Stimulated activated effector memory CD8-positive, alpha-beta T cell treated with anti-CD3 and anti-CD28 coated beads, Interleukin-12 subunit alpha, Interleukin-12 subunit beta, amount 100 ng/mL, for 72 hours (primary cell): ENCODE measurements around the gene DDX1.
"Not testable (repeated sequence)": the region's sequence is repeated elsewhere in the genome, so short reads cannot be mapped to it uniquely, and the experiment has no call there.

Source experiments
- ATAC-seq: fragments of 150-1000 bp; cut with Tn5 transposase; 2 replicates; pipeline ENCODE4 v1.10.0; 2021
- DNase-seq, 2 donors: peaks; one replicate each; pipeline ENCODE4 v3.0.0; 2021 to 2022; ENCODE audit warnings: low spot score in 2 of 2
- H3K27ac Mint-ChIP-seq: one replicate; pipeline ENCODE4 v1.8.0; 2022; ENCODE audit warnings: mild to moderate bottlenecking, mixed read lengths
- H3K36me3 Mint-ChIP-seq: one replicate; pipeline ENCODE4 v1.8.0; 2022; ENCODE audit warnings: mild to moderate bottlenecking, mixed read lengths
- H3K4me1 Mint-ChIP-seq: one replicate; pipeline ENCODE4 v1.8.0; 2022; ENCODE audit warnings: mixed read lengths
- H3K4me3 Mint-ChIP-seq: one replicate; pipeline ENCODE4 v1.8.0; 2022; ENCODE audit warnings: mild to moderate bottlenecking, mixed read lengths
- H3K9me3 Mint-ChIP-seq: one replicate; pipeline ENCODE4 v1.8.0; 2022; ENCODE audit warnings: mixed read lengths

Gene DDX1

GRCh38 chr2:15601681-15602080, 10.0 kb downstream of the DDX1 start:
- H3K36me3 Mint-ChIP-seq: peaks cover 100% of the 10 kb centered on the region
- H3K4me3 Mint-ChIP-seq: no peak overlapping the region
- no peak for DNase-seq
- H3K27ac Mint-ChIP-seq: no peak overlapping the region
- ATAC-seq: no peak
- H3K9me3 Mint-ChIP-seq: no peaks in the 10 kb centered on the region
- H3K4me1 Mint-ChIP-seq: peaks cover 9% of the 10 kb centered on the region

- Mint-ChIP-seq H3K9me3 (no peaks in the 10 kb centered on the region), H3K27ac (no peak overlapping the region), H3K4me1 (peaks cover 9% of the 10 kb centered on the region), H3K4me3 (no peak overlapping the region), H3K36me3 (peaks cover 100% of the 10 kb centered on the region)
- ATAC-seq (no peak), DNase-seq (no peak)
These were observed 10.7 kb downstream of the DDX1 start for GRCh38 chr2:15602393-15602792.

- ATAC-seq (no peak), DNase-seq (no peak)
- Mint-ChIP-seq H3K4me3 (no peak overlapping the region), H3K9me3 (no peaks in the 10 kb centered on the region), H3K27ac (no peak overlapping the region), H3K4me1 (peaks cover 9% of the 10 kb centered on the region), H3K36me3 (peaks cover 100% of the 10 kb centered on the region)
These were observed 11.5 kb downstream of the DDX1 start for GRCh38 chr2:15603044-15603765.

GRCh38 chr2:15603948-15604347, 12.3 kb downstream of the DDX1 start:
- Mint-ChIP-seq H3K4me1 (peaks cover 9% of the 10 kb centered on the region), H3K9me3 (no peaks in the 10 kb centered on the region), H3K4me3 (no peak overlapping the region), H3K36me3 (peaks cover 100% of the 10 kb centered on the region), H3K27ac (peak overlapping the region; percentile 50)
- DNase-seq (no peak), ATAC-seq (no peak)

- Mint-ChIP-seq H3K27ac (peak overlapping the region; percentile 48), H3K4me1 (peaks cover 9% of the 10 kb centered on the region), H3K4me3 (no peak overlapping the region), H3K9me3 (no peaks in the 10 kb centered on the region), H3K36me3 (peaks cover 100% of the 10 kb centered on the region)
- ATAC-seq (no peak), DNase-seq (no peak)
These were observed 14.1 kb downstream of the DDX1 start for GRCh38 chr2:15605721-15606120.

- H3K36me3 Mint-ChIP-seq: peaks cover 89% of the 10 kb centered on the region
These were observed 15.1 kb downstream of the DDX1 start for GRCh38 chr2:15606481-15607441.

GRCh38 chr2:15607709-15608391, 16.2 kb downstream of the DDX1 start:
- ATAC-seq (no peak), DNase-seq (no peak)
- Mint-ChIP-seq H3K4me1 (peaks cover 9% of the 10 kb centered on the region), H3K36me3 (peaks cover 79% of the 10 kb centered on the region), H3K27ac (no peak overlapping the region), H3K4me3 (no peak overlapping the region), H3K9me3 (no peaks in the 10 kb centered on the region)

More at GRCh38 chr2:15606481-15607441, 15.1 kb downstream of the DDX1 start:
- peaks cover 9% of the 10 kb centered on the region for H3K4me1 Mint-ChIP-seq
- H3K9me3 Mint-ChIP-seq: no peaks in the 10 kb centered on the region
- no peak overlapping the region for H3K4me3 Mint-ChIP-seq
- H3K27ac Mint-ChIP-seq: no peak overlapping the region
- ATAC-seq (no peak), DNase-seq (no peak)

GRCh38 chr2:15608392-15608761, 16.7 kb downstream of the DDX1 start:
- DNase-seq: no peak
- ATAC-seq: no peak
- peaks cover 11% of the 10 kb centered on the region for H3K4me1 Mint-ChIP-seq
- no peaks in the 10 kb centered on the region for H3K9me3 Mint-ChIP-seq
- no peak overlapping the region for H3K27ac Mint-ChIP-seq
- H3K36me3 Mint-ChIP-seq: peaks cover 79% of the 10 kb centered on the region
- no peak overlapping the region for H3K4me3 Mint-ChIP-seq

- no peak for DNase-seq
- Mint-ChIP-seq H3K36me3 (peaks cover 79% of the 10 kb centered on the region), H3K9me3 (no peaks in the 10 kb centered on the region), H3K4me1 (peaks cover 14% of the 10 kb centered on the region), H3K4me3 (no peak overlapping the region), H3K27ac (no peak overlapping the region)
- ATAC-seq: no peak
These were observed 17.8 kb downstream of the DDX1 start for GRCh38 chr2:15609341-15610042.

GRCh38 chr2:15610430-15610952, 18.8 kb downstream of the DDX1 start:
- no peak overlapping the region for H3K4me3 Mint-ChIP-seq
- H3K36me3 Mint-ChIP-seq: peaks cover 79% of the 10 kb centered on the region
- H3K9me3 Mint-ChIP-seq: no peaks in the 10 kb centered on the region
- no peak for ATAC-seq
- H3K4me1 Mint-ChIP-seq: peaks cover 5% of the 10 kb centered on the region
- no peak for DNase-seq
- no peak overlapping the region for H3K27ac Mint-ChIP-seq

- not testable (repeated sequence) for DNase-seq, ATAC-seq, H3K27ac Mint-ChIP-seq, H3K9me3 Mint-ChIP-seq, H3K4me3 Mint-ChIP-seq, H3K4me1 Mint-ChIP-seq
- peaks cover 79% of the 10 kb centered on the region for H3K36me3 Mint-ChIP-seq
These were observed 20.4 kb downstream of the DDX1 start for GRCh38 chr2:15612101-15612500.

- H3K9me3 Mint-ChIP-seq: no peaks in the 10 kb centered on the region
- no peak for DNase-seq
- ATAC-seq: no peak
- H3K4me1 Mint-ChIP-seq: peaks cover 5% of the 10 kb centered on the region
- H3K36me3 Mint-ChIP-seq: peaks cover 79% of the 10 kb centered on the region
- H3K27ac Mint-ChIP-seq: no peak overlapping the region
- H3K4me3 Mint-ChIP-seq: no peak overlapping the region
These were observed 22.2 kb downstream of the DDX1 start for GRCh38 chr2:15613736-15614429.

- peaks cover 75% of the 10 kb centered on the region for H3K36me3 Mint-ChIP-seq
- ATAC-seq (no peak), DNase-seq (no peak)
- peak overlapping the region; percentile 33 for H3K27ac Mint-ChIP-seq
- no peak overlapping the region for H3K4me3 Mint-ChIP-seq
- H3K4me1 Mint-ChIP-seq: peaks cover 5% of the 10 kb centered on the region
- no peaks in the 10 kb centered on the region for H3K9me3 Mint-ChIP-seq
These were observed 23.1 kb downstream of the DDX1 start for GRCh38 chr2:15614545-15615300.
